ENCODE data around the gene VWA3A.

GRCh38 chr16:22204091-22204655, 111.8 kb downstream of the VWA3A start:
- TF ChIP-seq CTCF (IDR thresholded peaks at IDR 0.05) (no peak), ZFX (IDR thresholded peaks at IDR 0.05; ENCODE audit: borderline replicate concordance) (no peak)

All from 22Rv1 (cell line).